Tibial artery (tissue), 4 donors: Measurements from ENCODE around the gene LATS1.
A peak's percentile ranks its signal among the peaks of the same experiment; 100 is the strongest.

ENCODE experiments used
- DNase-seq, 2 donors: peaks; one replicate each; pipeline ENCODE4 v3.0.0-alpha.2; 2019
- H3K27ac ChIP-seq, 2 donors: fragments of 200-600 bp; sonication (generic) in 1 of 2; 1 replicate in 1 of 2; 2 replicates in 1 of 2; pipeline ENCODE4 v1.5.1; 2018 to 2019; ENCODE audit warnings: mild to moderate bottlenecking in 1 of 2
- H3K27me3 ChIP-seq, 2 donors: fragments of 200-600 bp; sonication (generic) in 1 of 2; one replicate each; pipeline versions ENCODE4 v1.5.1 to v1.6.0; 2016 to 2019
- H3K36me3 ChIP-seq, 3 donors: fragments of 200-600 bp; sonication (generic) in 2 of 3; one replicate each; pipeline ENCODE4 v1.5.1; 2016 to 2019; ENCODE audit warnings: mild to moderate bottlenecking in 2 of 3
- H3K4me1 ChIP-seq, 4 donors: fragments of 200-600 bp; sonication (generic) in 2 of 4; 1 replicate in 3 of 4; 2 replicates in 1 of 4; pipeline ENCODE4 v1.5.1; 2016 to 2019
- H3K4me3 ChIP-seq, 2 donors: fragments of 200-600 bp; sonication (generic) in 1 of 2; 1 replicate in 1 of 2; 2 replicates in 1 of 2; pipeline ENCODE4 v1.5.1; 2018 to 2019; ENCODE audit warnings: mild to moderate bottlenecking in 2 of 2
- H3K9me3 ChIP-seq, 3 donors: fragments of 200-600 bp; sonication (generic) in 1 of 3; one replicate each; pipeline ENCODE4 v1.5.1; 2016 to 2019
- CTCF ChIP-seq, 2 experiments: fragments of 200-600 bp in 1 of 2; fragments of 450-650 bp in 1 of 2; IDR thresholded peaks; one replicate each; pipeline ENCODE4 v1.5.1; 2017 to 2019; ENCODE audit warnings: antibody characterized with exemption in 2 of 2, mild to moderate bottlenecking in 1 of 2, moderate library complexity in 1 of 2
- intact Hi-C: fragments of 100-400 bp; cut with DNase I; formaldehyde crosslinking; loops from one replicate; pipeline ENCODE4 v1.15.0; 2023; ENCODE audit warnings: low total_unique reads

The LATS1 gene

DNA sequence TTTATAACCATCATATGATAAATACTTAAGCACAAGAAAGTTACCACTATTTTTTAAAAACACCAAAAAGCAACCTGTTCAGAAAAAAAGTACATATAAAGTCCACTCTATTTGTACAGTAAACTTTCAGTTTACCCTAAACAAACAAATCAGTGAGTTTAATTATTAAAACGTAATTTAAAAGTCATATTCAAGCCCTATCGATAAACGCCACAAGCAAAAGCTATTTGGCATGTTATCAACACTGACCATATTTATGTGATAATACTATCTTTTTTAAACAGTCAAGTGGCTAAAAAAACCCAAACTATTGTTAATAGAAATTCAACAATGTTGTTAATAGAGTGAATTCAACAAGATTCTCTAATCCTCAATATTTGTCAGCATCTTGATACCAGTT, 71.3 kb downstream of the LATS1 start:
- intact Hi-C loops = loop anchor here (10.0 kb wide), 1 partner anchor 82 kb away; the partner anchor contains the start of gene GINM1
- no peak for TF ChIP-seq CTCF (IDR thresholded peaks at IDR 0.05)

DNA sequence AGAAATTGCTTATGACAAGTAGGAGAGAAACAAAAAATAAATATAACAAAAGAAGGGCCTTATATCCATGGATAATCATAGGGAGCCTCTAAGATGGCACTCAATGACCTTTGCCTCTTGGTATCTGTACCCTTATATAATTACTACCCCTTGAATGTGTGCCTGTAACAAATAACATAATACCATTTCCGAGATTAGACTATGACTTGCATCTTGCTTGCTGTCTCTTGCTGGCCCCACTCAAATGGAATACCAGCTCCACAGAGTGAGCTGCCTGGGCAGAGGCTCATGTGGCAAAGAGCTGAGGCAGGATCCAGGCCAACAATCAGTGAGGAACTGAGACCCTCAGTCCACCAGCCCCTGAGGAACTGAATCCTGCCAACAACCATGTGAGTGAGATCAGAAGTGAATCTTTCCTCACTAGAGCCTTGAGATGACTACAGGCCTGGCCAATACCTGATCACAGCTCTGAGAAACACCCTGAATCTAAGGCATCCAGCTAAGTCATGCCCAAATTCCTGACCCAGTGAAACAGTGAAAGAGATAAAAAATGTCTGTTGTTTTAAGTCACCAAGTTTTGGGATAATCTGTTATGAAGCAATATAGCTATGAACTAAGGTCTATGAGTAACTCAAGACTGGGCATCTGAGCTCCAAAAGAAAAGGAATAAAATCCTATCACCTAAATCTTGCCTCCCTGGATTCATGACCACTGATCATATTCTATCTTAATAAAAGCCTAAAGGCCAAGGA, 74.9 kb downstream of the LATS1 start:
- peaks cover 0 to 4% (median 0%) of the 10 kb centered on the region in 3 donors for H3K36me3 ChIP-seq
- no peak for DNase-seq
- H3K27ac ChIP-seq = no peak overlapping the region
- intact Hi-C loops = loop anchor here (10.0 kb wide), 1 partner anchor 78 kb away; the partner anchor contains the start of gene GINM1
- TF ChIP-seq CTCF (IDR thresholded peaks at IDR 0.05) = no peak
- H3K4me3 ChIP-seq = no peak overlapping the region
- H3K9me3 ChIP-seq = no peaks in the 10 kb centered on the region
- H3K4me1 ChIP-seq = peaks cover 0 to 11% (median 5%) of the 10 kb centered on the region in 4 donors
- H3K27me3 ChIP-seq = no peaks in the 10 kb centered on the region

More for the DNA sequence above, 71.3 kb downstream of the LATS1 start:
- Histone ChIP-seq H3K9me3 (no peaks in the 10 kb centered on the region), H3K4me3 (peak overlapping the region in 1 of 2 donors; percentile 89), H3K4me1 (peaks cover 0 to 15% (median 5%) of the 10 kb centered on the region in 4 donors), H3K27ac (no peak overlapping the region), H3K36me3 (no peaks in the 10 kb centered on the region), H3K27me3 (no peaks in the 10 kb centered on the region)
- DNase-seq = no peak

DNA sequence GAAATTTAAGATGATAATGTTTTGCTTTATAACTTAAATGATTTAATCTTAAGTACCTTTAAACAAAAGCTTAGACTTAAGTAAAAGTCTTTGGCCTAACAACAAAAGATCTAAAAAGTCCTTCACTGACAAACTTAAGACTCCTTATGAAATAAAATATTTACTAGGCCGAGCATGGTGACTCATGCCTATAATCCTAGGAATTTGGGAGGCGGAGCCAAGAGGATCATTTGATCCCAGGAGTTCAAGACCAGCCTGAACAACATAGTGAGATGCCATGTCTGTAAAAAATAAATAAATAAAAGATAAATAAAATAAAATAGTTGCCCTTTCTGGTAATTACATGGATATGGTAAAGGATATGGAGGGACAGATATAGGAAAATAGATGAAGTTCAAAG, 81.8 kb downstream of the LATS1 start:
- H3K36me3 ChIP-seq = peaks cover 17 to 50% (median 19%) of the 10 kb centered on the region in 3 donors
- no peak for TF ChIP-seq CTCF (IDR thresholded peaks at IDR 0.05)
- no peak for DNase-seq
- no peak overlapping the region for H3K4me3 ChIP-seq
- H3K27ac ChIP-seq = no peak overlapping the region
- intact Hi-C loops = no loop called here
- no peaks in the 10 kb centered on the region for H3K9me3 ChIP-seq
- H3K27me3 ChIP-seq = no peaks in the 10 kb centered on the region
- no peaks in the 10 kb centered on the region for H3K4me1 ChIP-seq

GRCh38 chr6:149634315-149634714, 83.6 kb downstream of the LATS1 start:
- H3K27me3 ChIP-seq = no peaks in the 10 kb centered on the region
- H3K36me3 ChIP-seq = peaks cover 19 to 55% (median 26%) of the 10 kb centered on the region in 3 donors
- DNase-seq = no peak
- intact Hi-C loops = no loop called here
- no peak overlapping the region for H3K4me3 ChIP-seq
- H3K4me1 ChIP-seq = no peaks in the 10 kb centered on the region
- H3K27ac ChIP-seq = no peak overlapping the region
- no peak for TF ChIP-seq CTCF (IDR thresholded peaks at IDR 0.05)
- no peaks in the 10 kb centered on the region for H3K9me3 ChIP-seq

DNA sequence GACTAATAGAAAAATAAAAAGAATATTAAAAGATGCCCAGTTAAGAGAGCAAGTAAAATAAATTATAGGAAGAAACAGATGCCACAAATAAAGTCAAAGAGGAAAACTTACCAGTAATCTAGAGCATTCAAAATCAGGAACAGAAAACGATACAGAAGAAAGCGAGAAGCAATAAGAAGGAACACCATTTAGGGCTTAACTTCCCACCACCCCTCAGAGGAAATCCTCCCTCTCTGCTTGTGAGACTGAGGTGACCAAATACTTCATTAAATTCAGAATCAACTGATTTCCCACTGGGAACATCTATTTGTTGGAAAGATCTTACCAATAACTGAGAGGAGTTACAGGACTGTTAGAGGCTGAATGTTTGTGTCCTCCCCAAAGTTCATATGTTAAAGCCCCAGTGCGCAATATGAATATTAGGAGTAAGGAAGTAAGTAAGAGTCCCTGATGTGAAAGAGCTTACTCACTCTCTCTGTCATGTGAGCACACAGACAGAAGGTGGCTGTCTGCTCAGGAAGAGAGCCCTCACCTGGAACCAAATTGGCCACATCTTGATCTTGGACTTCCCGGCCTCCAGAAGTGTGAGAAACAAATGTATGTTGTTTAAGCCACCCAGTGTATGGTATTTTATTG, 88.9 kb downstream of the LATS1 start:
- no peak overlapping the region for H3K27ac ChIP-seq
- H3K9me3 ChIP-seq = no peaks in the 10 kb centered on the region
- H3K36me3 ChIP-seq = peaks cover 20 to 34% (median 31%) of the 10 kb centered on the region in 3 donors
- H3K4me1 ChIP-seq = no peaks in the 10 kb centered on the region
- no peaks in the 10 kb centered on the region for H3K27me3 ChIP-seq
- no peak for DNase-seq
- intact Hi-C loops = no loop called here
- TF ChIP-seq CTCF (IDR thresholded peaks at IDR 0.05) = no peak
- H3K4me3 ChIP-seq = no peak overlapping the region
